Measurements from ENCODE around the gene DDN. TPM values are rescaled to one million over a fixed set of nuclear protein-coding genes. Genes with fewer than 3 reads are reported as not detected.

The DDN gene
- total RNA-seq, 2 experiments from 2014 or later, result 0.39 to 0.42 TPM

- no peaks in the 10 kb centered on the region for H3K9me3 Mint-ChIP-seq (ENCODE audit: insufficient read depth)
- ChIA-PET CTCF (interaction anchor here (1.7 to 3.7 kb wide), 5 partner anchors 16 to 33 kb away, joined by 4 to 46 read pairs (median 7); no protein-coding TSS in a partner anchor), POLR2A (interaction anchor here (1.1 kb wide), 1 partner anchor 110 kb away, joined by 4 read pairs; the partner anchor contains the start of gene TUBA1B)
- no peak overlapping the region for H3K4me3 Mint-ChIP-seq
- DNase-seq (no peak), ATAC-seq (no peak)
- no peaks in the 10 kb centered on the region for H3K27me3 Mint-ChIP-seq (ENCODE audit: low read depth)
- H3K36me3 Mint-ChIP-seq (ENCODE audit: low read depth), result peaks cover 62% of the 10 kb centered on the region
- peaks cover 27% of the 10 kb centered on the region for H3K4me1 Mint-ChIP-seq (ENCODE audit: low read depth)
- H3K27ac Mint-ChIP-seq, result peak overlapping the region; percentile 51
Observed at GRCh38 chr12:49021292-49021915, 22.2 kb upstream of the DDN start.

- Mint-ChIP-seq H3K4me1 (ENCODE audit: low read depth) (peaks cover 33% of the 10 kb centered on the region), H3K9me3 (ENCODE audit: insufficient read depth) (no peaks in the 10 kb centered on the region), H3K4me3 (no peak overlapping the region), H3K27ac (peak overlapping the region; percentile 68), H3K36me3 (ENCODE audit: low read depth) (peaks cover 57% of the 10 kb centered on the region), H3K27me3 (ENCODE audit: low read depth) (no peaks in the 10 kb centered on the region)
- ChIA-PET POLR2A (interaction anchor here (0.7 to 1.4 kb wide), 4 partner anchors 9 to 1140 kb away, joined by 4 to 7 read pairs (median 5); no protein-coding TSS in a partner anchor), CTCF (interaction anchor here (0.9 to 3.7 kb wide), 13 partner anchors 9 to 68 kb away, joined by 3 to 46 read pairs (median 6); partner anchors contain the start of genes DDN, RHEBL1 and WNT1)
- DNase-seq (no peak), ATAC-seq (no peak)
Observed at GRCh38 chr12:49020441-49020840, 21.3 kb upstream of the DDN start.

- ChIA-PET CTCF (interaction anchor here (0.7 to 3.7 kb wide), 20 partner anchors 9 to 167 kb away, joined by 3 to 46 read pairs (median 4); partner anchors contain the start of genes DDN, RHEBL1, RND1 and WNT1), POLR2A (interaction anchor here (0.7 to 1.4 kb wide), 6 partner anchors 10 to 1139 kb away, joined by 3 to 7 read pairs (median 5); no protein-coding TSS in a partner anchor)
- H3K36me3 Mint-ChIP-seq (ENCODE audit: low read depth), result peaks cover 55% of the 10 kb centered on the region
- peak overlapping the region; percentile 98 for H3K27ac Mint-ChIP-seq
- DNase-seq (peak; percentile 70), ATAC-seq (no peak)
- peak overlapping the region; percentile 92 for H3K4me3 Mint-ChIP-seq
- no peaks in the 10 kb centered on the region for H3K27me3 Mint-ChIP-seq (ENCODE audit: low read depth)
- H3K4me1 Mint-ChIP-seq (ENCODE audit: low read depth), result peaks cover 33% of the 10 kb centered on the region
- H3K9me3 Mint-ChIP-seq (ENCODE audit: insufficient read depth), result no peaks in the 10 kb centered on the region
Observed at GRCh38 chr12:49019443-49020324, 20.5 kb upstream of the DDN start.

GRCh38 chr12:49019120-49019430, 19.9 kb upstream of the DDN start:
- ChIA-PET CTCF (interaction anchor here (0.9 to 3.7 kb wide), 12 partner anchors 8 to 166 kb away, joined by 3 to 46 read pairs (median 6); partner anchors contain the start of genes RND1 and WNT1), POLR2A (interaction anchor here (1.0 to 1.2 kb wide), 3 partner anchors 10 to 19 kb away, joined by 3 to 6 read pairs (median 4); no protein-coding TSS in a partner anchor)
- Mint-ChIP-seq H3K27me3 (ENCODE audit: low read depth) (no peaks in the 10 kb centered on the region), H3K36me3 (ENCODE audit: low read depth) (peaks cover 52% of the 10 kb centered on the region), H3K27ac (peak overlapping the region; percentile 98), H3K4me3 (peak overlapping the region; percentile 92), H3K9me3 (ENCODE audit: insufficient read depth) (no peaks in the 10 kb centered on the region), H3K4me1 (ENCODE audit: low read depth) (peaks cover 33% of the 10 kb centered on the region)
- no peak for ATAC-seq
- no peak for DNase-seq

DNA sequence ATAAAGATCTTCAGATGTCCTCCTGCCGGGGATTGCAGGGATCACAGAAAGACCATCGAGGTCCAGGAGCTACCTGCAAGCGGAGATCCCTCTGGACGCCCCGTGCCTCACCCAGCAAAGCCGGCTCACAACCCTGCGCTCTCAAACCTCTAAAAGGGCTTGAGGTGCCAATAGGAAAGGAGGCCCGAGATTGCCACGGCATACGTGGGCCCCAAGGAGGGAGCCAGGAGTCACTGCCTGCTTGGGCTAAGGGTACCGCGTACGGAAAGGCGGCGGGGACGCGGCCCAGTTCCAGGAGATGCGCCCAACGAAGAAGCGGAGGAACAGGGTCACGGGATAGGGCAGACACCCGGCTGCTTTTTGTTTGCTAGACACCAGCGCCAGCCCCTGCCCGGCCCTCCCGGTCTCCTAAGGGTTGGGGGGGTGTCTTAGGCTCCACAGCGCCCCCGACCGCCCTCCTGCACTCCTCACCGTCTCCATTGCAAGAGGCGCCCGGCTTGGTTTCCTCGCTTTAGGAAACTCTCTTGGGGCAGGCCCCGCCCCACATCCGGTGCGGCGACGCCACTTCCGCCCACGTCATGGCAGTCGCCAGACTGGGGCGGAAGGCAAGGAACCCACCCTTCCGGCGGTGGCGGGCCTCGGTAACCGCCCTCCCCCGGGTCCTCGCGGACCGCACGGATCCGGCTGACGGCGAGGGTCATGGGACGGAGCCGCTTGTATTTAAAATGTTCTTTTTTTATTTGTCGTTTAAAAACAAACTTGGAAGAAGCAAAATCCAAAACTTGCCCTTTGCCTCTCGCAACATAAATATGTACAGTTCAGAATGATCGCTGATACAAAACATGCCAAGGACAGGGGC, 19.3 kb upstream of the DDN start, which contains the start of gene PRKAG1:
PRKAG1 (minus strand) TSS at position 516 of the 859 bp plus-strand sequence; CDS start at position 480, 36 bp downstream.
- DNase-seq, result peak; percentile 97
- ChIA-PET CTCF (interaction anchor here (0.8 to 6.7 kb wide), 18 partner anchors 14 to 166 kb away, joined by 3 to 46 read pairs (median 6); partner anchors contain the start of genes DDN and WNT1), POLR2A (interaction anchor here (0.6 to 1.3 kb wide), 7 partner anchors 18 to 234 kb away, joined by 3 to 5 read pairs (median 3); partner anchors contain the start of gene DDX23)
- ATAC-seq, result peak; percentile 93
- Mint-ChIP-seq H3K27me3 (ENCODE audit: low read depth) (no peaks in the 10 kb centered on the region), H3K27ac (peak within 1 kb of the TSS; percentile 98), H3K36me3 (ENCODE audit: low read depth) (peaks cover 51% of the 10 kb centered on the region), H3K4me3 (peak within 1 kb of the TSS; percentile 92), H3K9me3 (ENCODE audit: insufficient read depth) (no peaks in the 10 kb centered on the region), H3K4me1 (ENCODE audit: low read depth) (peaks cover 33% of the 10 kb centered on the region)

DNA sequence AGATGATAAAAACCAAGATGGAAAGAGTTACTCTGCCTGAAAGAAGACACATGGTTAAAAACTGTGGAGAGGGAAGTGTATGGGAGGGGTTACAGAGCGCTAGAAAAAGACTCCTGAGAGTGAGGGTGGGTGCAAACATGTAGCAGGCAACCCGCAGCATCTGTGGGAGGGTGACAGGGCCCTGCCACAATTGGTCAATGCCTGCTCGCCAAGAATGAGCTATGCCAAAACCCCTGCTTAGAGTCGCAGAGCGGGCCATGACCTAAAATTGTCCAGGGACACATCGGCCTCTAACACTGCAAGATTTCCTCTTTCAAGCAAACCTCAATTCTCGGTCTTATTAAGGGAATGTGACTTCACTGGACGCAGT, 18.7 kb upstream of the DDN start:
- Mint-ChIP-seq H3K4me1 (ENCODE audit: low read depth) (peaks cover 33% of the 10 kb centered on the region), H3K9me3 (ENCODE audit: insufficient read depth) (no peaks in the 10 kb centered on the region), H3K36me3 (ENCODE audit: low read depth) (peaks cover 49% of the 10 kb centered on the region), H3K27me3 (ENCODE audit: low read depth) (no peaks in the 10 kb centered on the region), H3K27ac (peak overlapping the region; percentile 98), H3K4me3 (peak overlapping the region; percentile 92)
- ChIA-PET POLR2A (interaction anchor here (0.6 to 1.3 kb wide), 7 partner anchors 18 to 235 kb away, joined by 3 to 5 read pairs (median 3); partner anchors contain the start of gene DDX23), CTCF (interaction anchor here (0.8 to 6.7 kb wide), 13 partner anchors 13 to 165 kb away, joined by 3 to 40 read pairs (median 6); partner anchors contain the start of genes DDN and WNT1)
- peak; percentile 9 for ATAC-seq
- DNase-seq, result peak; percentile 52

- Mint-ChIP-seq H3K4me1 (ENCODE audit: low read depth) (peaks cover 33% of the 10 kb centered on the region), H3K36me3 (ENCODE audit: low read depth) (peaks cover 39% of the 10 kb centered on the region), H3K9me3 (ENCODE audit: insufficient read depth) (no peaks in the 10 kb centered on the region), H3K27ac (no peak overlapping the region), H3K4me3 (no peak overlapping the region), H3K27me3 (ENCODE audit: low read depth) (no peaks in the 10 kb centered on the region)
- no peak for ATAC-seq
- no peak for DNase-seq
- CTCF ChIA-PET, result interaction anchor here (0.6 to 6.7 kb wide), 9 partner anchors 14 to 309 kb away, joined by 3 to 40 read pairs (median 4); partner anchors contain the start of genes DDN and FKBP11
- POLR2A ChIA-PET, result interaction anchor here (0.6 to 1.7 kb wide), 2 partner anchors 18 to 21 kb away, joined by 3 to 4 read pairs; no protein-coding TSS in a partner anchor
Observed at GRCh38 chr12:49015196-49015595, 16.0 kb upstream of the DDN start.

DNA sequence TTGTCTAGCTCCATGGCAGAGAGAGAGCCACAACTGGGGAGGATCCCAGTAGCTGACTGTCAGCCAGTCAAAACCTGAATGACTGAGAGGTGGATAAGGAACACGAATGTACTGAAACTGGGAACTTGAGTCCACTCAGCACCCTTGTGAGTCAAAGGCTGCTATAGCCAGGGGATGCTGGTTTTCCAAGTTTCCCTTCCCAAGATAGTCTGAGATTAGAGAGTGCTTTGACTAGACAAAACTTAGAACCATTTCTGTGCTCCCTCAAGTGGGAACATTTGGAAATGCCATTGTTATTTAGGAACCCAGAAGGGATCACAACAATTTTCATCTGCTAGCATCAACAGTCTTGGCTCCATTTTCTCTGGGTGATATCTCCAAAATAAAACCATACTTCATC, 15.4 kb upstream of the DDN start:
- H3K9me3 Mint-ChIP-seq (ENCODE audit: insufficient read depth), result no peaks in the 10 kb centered on the region
- POLR2A ChIA-PET, result interaction anchor here (1.2 kb wide), 1 partner anchor 18 kb away, joined by 3 read pairs; no protein-coding TSS in a partner anchor

GRCh38 chr12:49013428-49013827, 14.3 kb upstream of the DDN start:
- peak overlapping the region; percentile 31 for H3K27ac Mint-ChIP-seq
- POLR2A ChIA-PET, result interaction anchor here (0.9 to 1.2 kb wide), 2 partner anchors 16 to 17 kb away, joined by 3 read pairs; no protein-coding TSS in a partner anchor

More for the DNA sequence above, 15.4 kb upstream of the DDN start:
- DNase-seq (no peak), ATAC-seq (no peak)
- Mint-ChIP-seq H3K36me3 (ENCODE audit: low read depth) (peaks cover 39% of the 10 kb centered on the region), H3K4me1 (ENCODE audit: low read depth) (peaks cover 28% of the 10 kb centered on the region), H3K4me3 (no peak overlapping the region), H3K27me3 (ENCODE audit: low read depth) (no peaks in the 10 kb centered on the region), H3K27ac (no peak overlapping the region)
- CTCF ChIA-PET, result interaction anchor here (0.9 to 6.7 kb wide), 10 partner anchors 14 to 161 kb away, joined by 3 to 40 read pairs (median 4); partner anchors contain the start of genes DDN and FKBP11

DNA sequence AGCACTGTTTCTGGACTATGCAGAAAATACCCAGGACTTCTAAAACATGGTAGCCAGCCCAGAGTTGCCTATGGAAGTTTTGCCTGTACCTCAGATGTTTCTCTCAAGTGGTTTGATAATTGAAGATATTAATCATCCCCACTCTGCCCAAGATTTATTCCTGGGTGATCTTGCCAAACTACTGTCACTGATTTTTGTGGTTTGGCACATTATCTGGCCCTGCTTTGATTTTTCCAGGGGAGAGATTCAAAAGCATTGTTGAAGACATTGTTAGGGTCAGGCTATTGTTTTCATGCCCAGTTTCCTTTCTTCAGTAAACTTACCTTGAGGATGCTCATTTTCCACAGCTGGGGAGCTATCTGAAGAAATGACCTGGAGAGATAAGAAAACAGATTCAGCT, 13.6 kb upstream of the DDN start:
- Mint-ChIP-seq H3K4me3 (no peak overlapping the region), H3K36me3 (ENCODE audit: low read depth) (peaks cover 40% of the 10 kb centered on the region), H3K27ac (no peak overlapping the region), H3K4me1 (ENCODE audit: low read depth) (peaks cover 18% of the 10 kb centered on the region), H3K27me3 (ENCODE audit: low read depth) (no peaks in the 10 kb centered on the region), H3K9me3 (ENCODE audit: insufficient read depth) (no peaks in the 10 kb centered on the region)
- ATAC-seq (no peak), DNase-seq (no peak)
- ChIA-PET POLR2A (interaction anchor here (0.9 kb wide), 1 partner anchor 17 kb away, joined by 3 read pairs; no protein-coding TSS in a partner anchor), CTCF (interaction anchor here (0.6 to 6.7 kb wide), 5 partner anchors 12 to 1134 kb away, joined by 3 to 39 read pairs (median 7); no protein-coding TSS in a partner anchor)

More at GRCh38 chr12:49013428-49013827, 14.3 kb upstream of the DDN start:
- H3K9me3 Mint-ChIP-seq (ENCODE audit: insufficient read depth), result no peaks in the 10 kb centered on the region
- CTCF ChIA-PET, result interaction anchor here (1.4 to 6.7 kb wide), 6 partner anchors 13 to 83 kb away, joined by 3 to 40 read pairs (median 9); partner anchors contain the start of gene DDN
- peaks cover 21% of the 10 kb centered on the region for H3K4me1 Mint-ChIP-seq (ENCODE audit: low read depth)
- H3K27me3 Mint-ChIP-seq (ENCODE audit: low read depth), result no peaks in the 10 kb centered on the region
- DNase-seq (no peak), ATAC-seq (no peak)
- no peak overlapping the region for H3K4me3 Mint-ChIP-seq
- H3K36me3 Mint-ChIP-seq (ENCODE audit: low read depth), result peaks cover 40% of the 10 kb centered on the region

Data from activated CD8-positive, alpha-beta T cell treated with anti-CD3 and anti-CD28 coated beads, Interleukin-2, amount 10 ng/mL, durations not matched to agents 7 days and 5 days (primary cell).